ENCODE results near the gene SUCO.

The SUCO gene

DNA sequence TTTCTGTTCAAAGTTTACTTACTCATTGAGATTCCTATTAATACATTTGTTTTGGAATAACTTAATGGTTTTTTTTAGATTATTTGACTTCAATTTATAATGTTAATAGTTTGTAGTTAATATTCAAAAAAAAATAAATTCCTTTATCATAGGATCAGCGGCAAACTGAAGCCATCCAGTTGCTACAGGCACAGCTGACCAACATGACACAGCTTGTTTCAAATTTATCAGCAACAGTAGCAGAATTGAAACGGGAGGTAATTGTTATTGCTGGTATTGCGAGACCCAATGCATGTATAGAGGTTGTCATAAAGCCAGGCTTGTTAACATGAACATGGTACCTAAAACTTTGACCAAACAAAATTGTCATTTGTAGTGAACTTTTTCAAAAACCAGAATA lies 67.0 kb downstream of the SUCO start:
- ChIA-PET CTCF (no interaction called here), POLR2A (no interaction called here)
- DNase-seq (ENCODE audit: extremely low spot score): no peak
- no peak for TF ChIP-seq BHLHE40 (IDR thresholded peaks at IDR 0.05; ENCODE audit: borderline replicate concordance)
- no peak for TF ChIP-seq ZNF384 (IDR thresholded peaks at IDR 0.05)
- no peak for TF ChIP-seq TARDBP (IDR thresholded peaks at IDR 0.05)

DNA sequence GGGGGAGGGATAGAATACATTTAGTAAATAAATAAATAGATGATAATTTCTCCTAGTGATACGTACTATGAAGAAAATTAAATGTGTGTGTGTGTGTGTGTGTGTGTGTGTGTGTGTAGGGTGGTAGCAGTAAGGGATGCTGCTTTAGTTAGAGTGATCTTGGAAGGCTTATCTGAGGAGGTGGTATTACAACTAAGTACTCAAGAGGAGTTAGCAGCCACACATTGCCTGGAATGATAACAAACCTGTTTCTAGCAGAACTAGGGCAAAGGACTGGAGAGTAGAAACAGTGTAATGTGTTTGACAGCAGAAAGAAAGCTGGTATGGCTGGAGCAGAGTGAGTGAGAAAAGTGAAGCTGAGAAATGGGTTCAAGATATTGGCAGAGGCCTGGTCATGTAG lies 67.7 kb downstream of the SUCO start:
- ChIA-PET CTCF (no interaction called here), POLR2A (no interaction called here)
- TF ChIP-seq FOXA1 (IDR thresholded peaks at IDR 0.05) (no peak), ELF4 (IDR thresholded peaks at IDR 0.05) (no peak), HDGF (IDR thresholded peaks at IDR 0.05; ENCODE audit: borderline replicate concordance) (no peak), LEF1 (IDR thresholded peaks at IDR 0.05; ENCODE audit: borderline replicate concordance) (no peak), ZNF384 (IDR thresholded peaks at IDR 0.05) (no peak), SUZ12 (IDR thresholded peaks at IDR 0.05) (no peak)
- no peak for DNase-seq (ENCODE audit: extremely low spot score)

DNA sequence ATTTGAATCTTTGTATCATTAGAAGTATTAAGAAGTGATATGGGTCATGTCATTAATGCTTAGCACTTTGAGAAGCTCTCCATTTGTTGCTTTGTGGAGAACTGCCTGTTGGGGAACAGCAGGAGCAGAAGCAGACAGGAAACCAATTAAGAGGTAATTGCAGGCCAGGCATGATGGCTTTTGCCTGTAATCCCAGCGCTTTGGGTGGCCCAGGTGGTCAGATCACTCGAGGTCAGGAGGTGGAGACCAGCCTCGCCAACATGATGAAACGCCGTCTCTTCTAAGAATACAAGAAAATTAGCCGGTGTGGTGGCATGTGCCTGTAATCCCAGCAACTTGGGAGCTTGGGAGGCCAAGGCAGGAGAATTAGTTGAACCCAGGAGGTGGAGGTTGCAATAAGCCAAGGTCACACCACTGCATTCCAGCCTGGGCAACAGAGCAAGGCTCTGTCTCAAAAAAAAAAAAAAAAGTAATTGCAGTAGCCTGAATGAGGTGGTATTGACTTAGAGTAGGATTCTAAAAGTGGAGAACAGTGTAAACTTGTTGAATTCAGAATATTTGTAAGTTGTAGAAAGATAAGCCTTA lies 68.2 kb downstream of the SUCO start:
- DNase-seq (ENCODE audit: extremely low spot score): no peak
- ChIA-PET CTCF (no interaction called here), POLR2A (no interaction called here)
- no peak for TF ChIP-seq CTBP1 (IDR thresholded peaks at IDR 0.05; ENCODE audit: borderline replicate concordance)

DNA sequence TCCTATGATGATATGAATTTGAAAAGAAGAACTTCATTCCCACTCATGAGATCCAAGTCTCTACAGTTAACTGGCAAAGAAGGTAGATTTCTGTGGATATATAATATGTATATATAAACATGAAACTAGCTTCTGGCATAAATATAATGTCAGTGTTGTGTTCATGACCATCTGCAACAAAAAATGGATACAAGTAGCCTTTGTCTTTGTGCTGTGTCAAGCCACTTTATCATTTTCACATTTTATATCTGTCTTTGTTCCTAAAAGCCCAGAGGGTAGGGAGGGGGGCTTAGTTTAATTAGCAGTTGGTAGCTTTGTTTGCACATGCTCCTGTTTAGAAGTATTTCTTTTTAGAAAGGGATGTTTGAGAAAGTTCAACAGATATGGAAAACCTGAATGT lies 69.8 kb downstream of the SUCO start:
- no peak for DNase-seq (ENCODE audit: extremely low spot score)
- CTCF ChIA-PET: no interaction called here
- TF ChIP-seq LEF1 (IDR thresholded peaks at IDR 0.05; ENCODE audit: borderline replicate concordance) (no peak), SUZ12 (IDR thresholded peaks at IDR 0.05) (no peak), SP1 (IDR thresholded peaks at IDR 0.05) (no peak), BHLHE40 (IDR thresholded peaks at IDR 0.05; ENCODE audit: borderline replicate concordance) (no peak)
- TF ChIP-seq, protein P1, sequence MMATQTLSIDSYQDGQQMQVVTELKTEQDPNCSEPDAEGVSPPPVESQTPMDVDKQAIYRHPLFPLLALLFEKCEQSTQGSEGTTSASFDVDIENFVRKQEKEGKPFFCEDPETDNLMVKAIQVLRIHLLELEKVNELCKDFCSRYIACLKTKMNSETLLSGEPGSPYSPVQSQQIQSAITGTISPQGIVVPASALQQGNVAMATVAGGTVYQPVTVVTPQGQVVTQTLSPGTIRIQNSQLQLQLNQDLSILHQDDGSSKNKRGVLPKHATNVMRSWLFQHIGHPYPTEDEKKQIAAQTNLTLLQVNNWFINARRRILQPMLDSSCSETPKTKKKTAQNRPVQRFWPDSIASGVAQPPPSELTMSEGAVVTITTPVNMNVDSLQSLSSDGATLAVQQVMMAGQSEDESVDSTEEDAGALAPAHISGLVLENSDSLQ (IDR thresholded peaks at IDR 0.05): no peak
- POLR2A ChIA-PET: no interaction called here

DNA sequence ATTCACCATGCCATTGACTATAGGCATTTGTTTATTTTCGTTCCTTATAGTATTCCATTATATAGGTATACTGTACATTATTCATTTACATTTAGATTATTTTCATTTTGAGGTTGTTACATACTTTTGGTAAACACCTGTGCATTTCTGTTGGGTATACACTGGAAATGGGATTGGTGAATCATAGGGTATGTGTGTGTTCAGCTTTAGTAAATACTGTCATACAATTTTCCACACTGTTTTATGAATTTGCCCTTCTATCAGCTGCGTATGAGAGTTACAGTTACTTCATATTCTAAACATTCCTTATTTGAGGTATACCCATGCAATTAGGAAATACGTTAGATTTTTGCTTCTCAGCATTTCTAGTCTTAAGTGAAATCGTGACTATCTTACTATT lies 70.9 kb downstream of the SUCO start:
- no peak for DNase-seq (ENCODE audit: extremely low spot score)
- ChIA-PET CTCF (no interaction called here), POLR2A (no interaction called here)
- TF ChIP-seq FOXM1 (IDR thresholded peaks at IDR 0.05; ENCODE audit: borderline replicate concordance): no peak

DNA sequence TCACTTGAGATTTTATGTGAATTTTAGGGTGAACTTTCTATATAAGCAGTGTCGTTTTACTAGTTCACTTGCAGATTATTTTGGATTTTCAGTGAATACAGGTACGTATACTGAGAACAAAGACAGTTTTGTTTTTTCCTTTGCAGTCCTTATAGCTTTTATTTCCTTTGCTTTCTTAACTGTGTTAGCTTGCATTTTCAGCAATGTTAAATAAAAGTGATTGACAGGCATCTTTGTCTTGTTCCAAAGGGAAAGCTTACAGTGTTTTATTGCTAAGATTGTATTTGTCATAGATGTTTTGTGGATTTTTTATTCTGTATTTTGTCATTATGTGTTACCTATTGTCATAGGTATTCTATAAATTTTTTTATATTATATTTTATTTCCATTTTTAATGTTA lies 72.7 kb downstream of the SUCO start:
- ChIA-PET CTCF (no interaction called here), POLR2A (no interaction called here)
- TF ChIP-seq TARDBP (IDR thresholded peaks at IDR 0.05) (no peak), L3MBTL2 (conservative IDR thresholded peaks at IDR 0.05) (no peak), NFRKB (IDR thresholded peaks at IDR 0.05) (no peak), ARNT (IDR thresholded peaks at IDR 0.05) (no peak)
- TF ChIP-seq, protein P1 (IDR thresholded peaks at IDR 0.05): peak; percentile 82

DNA sequence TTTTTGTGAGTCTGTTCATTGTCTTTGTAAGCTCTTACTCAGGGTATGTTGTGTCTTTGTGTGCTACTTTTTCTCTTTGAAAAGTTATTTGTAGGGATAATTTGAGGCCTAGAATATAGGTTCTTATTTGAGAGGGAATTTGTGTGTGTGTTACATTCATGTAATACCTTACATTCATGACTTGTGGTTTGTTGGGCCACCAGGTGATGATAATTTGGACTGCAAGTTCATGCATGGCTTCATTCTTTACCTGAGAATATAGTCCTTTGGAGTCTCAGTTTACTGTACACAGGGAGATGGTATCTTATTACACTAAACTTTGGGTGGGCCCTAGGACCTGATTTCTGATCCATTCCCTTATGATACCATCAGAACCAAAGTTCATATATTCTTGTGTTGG lies 74.2 kb downstream of the SUCO start:
- POLR2A ChIA-PET: interaction anchor here (1.4 kb wide), 1 partner anchor 75 kb away, joined by 3 read pairs; no protein-coding TSS in a partner anchor
- CTCF ChIA-PET: no interaction called here
- DNase-seq (ENCODE audit: extremely low spot score): no peak
- no peak for TF ChIP-seq SP1 (IDR thresholded peaks at IDR 0.05)
- no peak for TF ChIP-seq L3MBTL2 (conservative IDR thresholded peaks at IDR 0.05)
- TF ChIP-seq, protein P1 (IDR thresholded peaks at IDR 0.05): no peak

More for the DNA sequence above, 72.7 kb downstream of the SUCO start:
- no peak for DNase-seq (ENCODE audit: extremely low spot score)

DNA sequence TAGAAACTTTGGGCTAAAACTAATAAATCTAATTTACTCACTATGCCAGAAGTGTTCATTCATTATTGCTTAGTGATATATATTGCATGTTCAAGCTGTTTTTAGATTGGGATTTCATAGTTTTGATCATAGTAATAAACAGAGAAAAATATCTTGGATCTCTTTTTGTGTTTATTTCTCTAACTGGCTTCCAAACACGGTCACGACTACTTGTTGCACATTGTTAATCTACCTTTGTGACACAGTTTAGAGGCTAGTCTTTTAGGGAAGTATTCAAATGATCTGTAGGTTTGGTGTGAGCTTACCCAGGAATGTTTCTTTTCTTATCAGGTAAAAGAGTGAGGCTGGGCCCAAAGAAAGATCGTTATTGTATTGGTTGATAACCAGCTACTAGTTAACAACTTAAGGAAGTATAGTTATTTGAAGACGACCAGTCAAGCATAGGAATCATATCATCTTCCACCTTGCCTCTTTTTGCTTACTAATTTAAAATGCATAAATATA lies 75.2 kb downstream of the SUCO start:
- POLR2A ChIA-PET: no interaction called here
- TF ChIP-seq TARDBP (IDR thresholded peaks at IDR 0.05) (no peak), CTBP1 (IDR thresholded peaks at IDR 0.05; ENCODE audit: borderline replicate concordance) (no peak), BHLHE40 (IDR thresholded peaks at IDR 0.05; ENCODE audit: borderline replicate concordance) (no peak), FOXK2 (IDR thresholded peaks at IDR 0.05) (no peak), FOXA1 (IDR thresholded peaks at IDR 0.05) (no peak), ELF4 (IDR thresholded peaks at IDR 0.05) (no peak), ZNF384 (IDR thresholded peaks at IDR 0.05) (no peak), L3MBTL2 (conservative IDR thresholded peaks at IDR 0.05) (no peak)
- TF ChIP-seq, protein P1 (IDR thresholded peaks at IDR 0.05): no peak
- no peak for DNase-seq (ENCODE audit: extremely low spot score)
- CTCF ChIA-PET: interaction anchor here (0.6 kb wide), 1 partner anchor 9 kb away, joined by 3 read pairs; no protein-coding TSS in a partner anchor

Measured in HEK293T (cell line).